GM12864 (cell line): ENCODE data around the gene MCMBP.
"Not testable (repeated sequence)": the region's sequence is repeated elsewhere in the genome, so short reads cannot be mapped to it uniquely, and the experiment has no call there.

Experiments used
- DNase-seq: peaks from one replicate; pipeline ENCODE4 v3.0.0-alpha.2; 2011; ENCODE audit warnings: low read depth
- H3K4me3 ChIP-seq: 2 replicates; pipeline ENCODE4 v1.5.1; 2011; ENCODE audit warnings: mild to moderate bottlenecking, low read depth, low read length, control low read depth
- CTCF ChIP-seq: IDR thresholded peaks from 2 replicates; pipeline ENCODE4 v1.5.1; 2011; ENCODE audit warnings: low read depth, mild to moderate bottlenecking, moderate library complexity, low read length, control low read depth, inconsistent platforms; ENCODE audit errors: missing control alignments

The MCMBP gene

GRCh38 chr10:119801998-119802538 lies 70.6 kb downstream of the MCMBP start:
- no peak overlapping the region for H3K4me3 ChIP-seq
- no peak for DNase-seq
- no peak for TF ChIP-seq CTCF

- no peak overlapping the region for H3K4me3 ChIP-seq
- no peak for TF ChIP-seq CTCF
- DNase-seq: no peak
These were observed 71.5 kb downstream of the MCMBP start for GRCh38 chr10:119801176-119801575.

- DNase-seq: no peak
- no peak for TF ChIP-seq CTCF
- no peak overlapping the region for H3K4me3 ChIP-seq
These were observed 76.6 kb downstream of the MCMBP start for GRCh38 chr10:119796039-119796438.

GRCh38 chr10:119795101-119795500 lies 77.5 kb downstream of the MCMBP start:
- DNase-seq, H3K4me3 ChIP-seq: not testable (repeated sequence)

GRCh38 chr10:119786117-119786769 lies 86.4 kb downstream of the MCMBP start:
- TF ChIP-seq CTCF: no peak
- no peak for DNase-seq
- H3K4me3 ChIP-seq: no peak overlapping the region

GRCh38 chr10:119784340-119785067 lies 88.1 kb downstream of the MCMBP start:
- no peak for DNase-seq
- no peak overlapping the region for H3K4me3 ChIP-seq
- TF ChIP-seq CTCF: no peak

GRCh38 chr10:119783665-119784027 lies 89.0 kb downstream of the MCMBP start:
- TF ChIP-seq CTCF: no peak
- no peak for DNase-seq
- no peak overlapping the region for H3K4me3 ChIP-seq
